ENCODE data around the gene IL17F.
A peak's percentile ranks its signal among the peaks of the same experiment; 100 is the strongest.

IL17F gene

GRCh38 chr6:52244400-52244799 lies at the start of gene IL17F:
TSS of gene IL17F (minus strand) at chr6:52244500. CDS start at chr6:52244429, 71 bp downstream.
- no peak for DNase-seq (ENCODE audit: low read depth)

- no peak for DNase-seq (ENCODE audit: low read depth)
These were observed 48.8 kb upstream of the IL17F start for GRCh38 chr6:52293067-52293466.

GRCh38 chr6:52288841-52289240 lies 44.5 kb upstream of the IL17F start:
- no peak for DNase-seq (ENCODE audit: low read depth)

DNA sequence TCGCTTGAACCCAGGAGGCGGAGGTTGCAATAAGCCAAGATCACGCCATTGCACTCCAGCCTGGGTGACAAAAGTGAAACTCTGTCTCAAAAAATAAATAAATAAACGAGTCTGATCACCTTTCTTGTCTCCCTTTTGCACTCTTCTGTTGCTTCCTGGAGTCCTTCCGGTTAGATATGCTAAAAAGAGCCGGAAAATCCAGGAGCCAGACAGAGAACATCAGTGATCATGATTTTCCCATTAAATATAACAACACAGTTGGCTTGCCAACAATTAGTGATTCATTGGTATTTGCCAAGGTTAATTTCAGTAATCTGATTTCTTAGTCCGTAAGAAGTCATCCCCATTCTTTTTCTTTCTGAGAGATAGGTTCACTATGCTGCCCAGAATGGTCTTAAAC lies 43.9 kb upstream of the IL17F start:
- no peak for DNase-seq (ENCODE audit: low read depth)

GRCh38 chr6:52286798-52287432 lies 42.6 kb upstream of the IL17F start:
- peak; percentile 29 for DNase-seq (ENCODE audit: low read depth)

- DNase-seq (ENCODE audit: low read depth): no peak
These were observed 41.1 kb upstream of the IL17F start for GRCh38 chr6:52285177-52286068.

DNA sequence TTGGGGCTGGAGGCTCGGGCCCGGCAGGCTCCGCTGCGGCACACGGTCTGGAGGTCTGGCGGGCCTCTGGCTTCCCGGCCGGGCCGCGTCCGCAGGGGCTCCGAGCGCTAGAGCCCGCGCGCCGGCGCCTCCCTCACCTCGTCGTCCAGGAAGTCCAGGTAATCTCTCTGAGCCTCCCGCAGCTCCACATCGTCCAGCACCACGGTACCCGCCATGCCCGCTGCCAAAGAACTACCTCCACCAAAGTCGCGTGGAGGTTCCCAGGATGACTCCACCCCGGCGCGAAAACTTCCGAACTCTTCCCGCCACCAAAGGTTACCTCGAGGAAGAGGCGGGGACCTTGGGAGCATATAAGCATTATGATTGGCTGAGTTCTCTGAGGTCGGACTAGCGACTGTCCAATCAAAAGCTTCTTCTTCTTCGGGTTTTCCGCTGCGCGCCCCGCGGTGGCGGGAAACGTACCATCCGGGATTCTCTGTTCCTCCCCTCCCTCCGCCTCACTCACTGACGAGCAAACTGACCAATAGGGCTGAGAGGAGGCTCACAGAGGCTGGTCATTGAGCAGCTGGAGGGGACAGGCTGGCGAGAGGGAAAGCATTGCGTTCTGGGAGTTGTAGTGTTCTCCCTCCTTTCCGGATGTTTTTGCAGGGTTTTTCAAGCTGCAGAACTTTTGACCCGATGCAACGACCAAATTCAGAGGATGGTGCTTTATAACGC lies 40.3 kb upstream of the IL17F start, which contains the start of gene MCM3:
TSS of gene MCM3 (minus strand) at position 283 of the 717 bp plus-strand sequence. CDS start at position 215, 68 bp downstream.
- DNase-seq (ENCODE audit: low read depth): peak; percentile 84

- no peak for DNase-seq (ENCODE audit: low read depth)
These were observed 39.8 kb upstream of the IL17F start for GRCh38 chr6:52284131-52284459.

GRCh38 chr6:52283111-52283510 lies 38.8 kb upstream of the IL17F start:
- DNase-seq (ENCODE audit: low read depth): no peak

GRCh38 chr6:52276130-52276529 lies 31.8 kb upstream of the IL17F start:
- no peak for DNase-seq (ENCODE audit: low read depth)

DNA sequence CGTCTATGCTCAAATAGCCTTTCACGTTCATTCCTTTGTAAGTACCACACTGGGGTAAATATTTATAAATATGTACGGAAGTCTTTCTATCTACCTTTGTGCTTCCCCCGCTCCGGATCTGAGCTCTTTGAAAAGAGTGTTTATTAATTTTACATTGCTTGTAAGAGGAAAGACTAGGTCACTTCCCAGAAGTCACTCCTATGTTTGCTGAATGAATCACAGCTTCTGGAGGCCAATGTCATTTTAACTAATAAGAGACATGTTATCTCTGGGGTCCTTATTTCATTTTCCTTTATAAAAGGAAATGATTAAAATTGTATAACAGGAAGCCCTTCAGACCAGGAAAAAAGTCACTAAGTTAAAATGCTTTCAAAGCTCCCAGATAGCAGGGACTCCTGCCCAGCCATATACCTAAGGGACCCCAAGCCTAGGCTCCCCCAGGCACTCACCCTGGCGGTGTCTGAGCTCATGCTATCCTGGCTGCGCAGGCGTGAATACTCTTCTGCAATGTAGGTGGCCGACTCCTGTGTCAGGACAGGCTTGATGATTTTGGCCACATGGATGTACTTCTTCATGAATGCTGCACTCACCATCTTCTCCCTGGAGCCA lies 27.7 kb upstream of the IL17F start:
- DNase-seq (ENCODE audit: low read depth): no peak

DNA sequence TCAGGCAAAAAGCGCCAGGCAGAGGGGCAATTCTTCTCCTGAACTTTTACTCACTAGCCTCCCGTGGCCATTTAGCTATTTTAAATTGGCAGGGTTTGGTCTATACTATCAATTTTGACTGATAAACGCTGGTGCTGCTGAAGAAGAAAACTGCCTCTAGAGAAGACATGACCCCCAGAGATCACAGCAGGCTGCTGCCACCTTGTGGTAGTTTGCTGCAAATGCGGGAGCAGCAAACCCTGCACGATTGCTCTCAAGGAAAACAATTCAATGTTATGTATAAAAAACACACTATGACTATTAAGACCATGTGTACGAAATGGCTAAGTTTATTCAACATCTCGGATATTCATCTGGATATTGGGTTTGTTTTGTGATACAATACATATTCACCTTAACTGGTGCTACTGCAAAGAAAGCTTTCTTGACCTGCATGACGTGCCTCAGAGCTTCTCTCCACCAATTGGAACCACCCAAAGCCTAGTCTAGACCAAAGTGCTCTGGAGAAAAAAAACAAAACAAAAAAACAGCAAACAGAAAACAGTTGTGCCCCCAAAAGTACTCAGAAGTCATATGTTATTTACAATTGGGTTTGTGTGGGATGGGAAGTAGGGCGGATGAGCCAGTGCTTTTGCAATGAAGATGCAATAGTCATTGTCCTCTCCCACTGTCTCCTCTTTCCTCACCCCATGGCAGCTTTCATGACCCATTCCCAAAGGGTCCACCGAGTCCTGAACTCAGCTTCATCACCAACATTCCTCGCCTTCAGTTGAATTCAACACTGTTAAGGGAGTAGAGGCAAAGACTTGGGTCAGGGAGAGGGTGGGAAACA lies 19.6 kb upstream of the IL17F start:
- DNase-seq (ENCODE audit: low read depth): peak; percentile 35

GRCh38 chr6:52262620-52263344 lies 18.5 kb upstream of the IL17F start:
- DNase-seq (ENCODE audit: low read depth): no peak

- DNase-seq (ENCODE audit: low read depth): no peak
These were observed 16.9 kb upstream of the IL17F start for GRCh38 chr6:52261229-52261628.

- DNase-seq (ENCODE audit: low read depth): no peak
These were observed 16.3 kb upstream of the IL17F start for GRCh38 chr6:52260634-52261033.

- no peak for DNase-seq (ENCODE audit: low read depth)
These were observed 11.1 kb upstream of the IL17F start for GRCh38 chr6:52255434-52255833.

DNA sequence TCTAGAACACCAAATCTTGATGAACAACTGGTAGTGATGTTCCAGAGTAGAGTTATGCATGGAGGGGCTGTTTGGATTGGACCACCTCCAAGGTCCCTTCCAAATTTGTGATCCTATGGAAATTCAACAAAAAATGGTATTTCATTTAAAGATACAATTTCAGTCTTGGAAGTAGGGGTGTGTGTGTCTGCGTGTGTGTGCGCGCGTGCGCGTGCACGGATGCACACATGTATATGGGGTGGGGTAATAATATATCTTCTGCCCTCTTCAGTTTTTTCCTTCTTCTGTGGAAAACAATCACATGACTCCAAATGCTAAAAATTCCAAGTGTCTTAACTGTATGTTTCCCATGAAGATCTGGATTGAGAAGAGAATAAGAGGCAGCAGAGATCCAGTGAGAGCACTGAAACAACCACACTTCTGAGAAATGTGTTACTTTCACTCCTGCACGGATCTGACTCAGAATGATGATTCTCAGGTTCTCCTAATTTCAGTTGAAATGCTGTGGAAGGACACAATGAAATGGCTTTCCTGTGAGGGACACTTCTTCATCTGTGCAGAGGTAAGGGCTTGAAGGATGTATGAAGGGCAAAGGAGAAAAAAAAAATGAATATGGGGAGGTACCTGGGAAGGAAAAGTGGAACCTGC lies 10.6 kb upstream of the IL17F start:
- DNase-seq (ENCODE audit: low read depth): no peak

- no peak for DNase-seq (ENCODE audit: low read depth)
These were observed 9.2 kb upstream of the IL17F start for GRCh38 chr6:52253494-52253893.

GRCh38 chr6:52251113-52251512 lies 6.8 kb upstream of the IL17F start:
- no peak for DNase-seq (ENCODE audit: low read depth)

GRCh38 chr6:52249078-52249477 lies 4.8 kb upstream of the IL17F start:
- DNase-seq (ENCODE audit: low read depth): no peak

All from stimulated activated CD8-positive, alpha-beta memory T cell treated with anti-CD3 and anti-CD28 coated beads, Interleukin-15, amount 100 ng/mL, for 1 hour (primary cell).